GM23338 (cell line): ENCODE measurements around the gene IFT43. TPM values are rescaled to one million over a fixed set of nuclear protein-coding genes. Genes with fewer than 3 reads are reported as not detected.

Source experiments
- ATAC-seq: fragments of 200-7000 bp; cut with Tn5 transposase; 3 replicates; pipeline ENCODE4 v1.9.1; 2020
- DNase-seq: peaks from one replicate; pipeline ENCODE4 v3.0.0-alpha.2; 2015; ENCODE audit warnings: low spot score
- H2AFZ ChIP-seq: fragments of 200-600 bp; sonication (generic); 2 replicates; pipeline ENCODE4 v1.8.0; 2016; ENCODE audit warnings: antibody characterized with exemption, mild to moderate bottlenecking, moderate library complexity
- H3F3A ChIP-seq: fragments of 200-600 bp; sonication (generic); replicated peaks from 2 replicates; pipeline ENCODE4 v1.8.0; 2017; ENCODE audit warnings: antibody characterized with exemption, mixed run types, low read depth
- H3K27ac ChIP-seq: fragments of 200-600 bp; sonication (generic); 2 replicates; pipeline ENCODE4 v1.6.1; 2016; ENCODE audit warnings: low read depth
- H3K27me3 ChIP-seq: fragments of 200-600 bp; sonication (generic); 2 replicates; pipeline ENCODE4 v1.8.0; 2016; ENCODE audit warnings: mild to moderate bottlenecking, mixed run types, moderate library complexity; ENCODE audit not compliant: insufficient read depth
- H3K36me3 ChIP-seq: fragments of 200-600 bp; sonication (generic); 2 replicates; pipeline ENCODE4 v1.8.0; 2016; ENCODE audit warnings: mild to moderate bottlenecking; ENCODE audit not compliant: insufficient read depth
- H3K4me1 ChIP-seq: fragments of 200-600 bp; sonication (generic); 2 replicates; pipeline ENCODE4 v1.8.0; 2016; ENCODE audit warnings: mild to moderate bottlenecking, moderate library complexity; ENCODE audit not compliant: insufficient read depth
- H3K4me2 ChIP-seq: fragments of 200-600 bp; sonication (generic); 2 replicates; pipeline ENCODE4 v1.7.1; 2017; ENCODE audit warnings: mixed run types
- H3K4me3 ChIP-seq: fragments of 200-600 bp; sonication (generic); 2 replicates; pipeline ENCODE4 v1.6.1; 2016; ENCODE audit warnings: mixed run types
- H3K79me2 ChIP-seq: fragments of 200-600 bp; sonication (generic); replicated peaks from 2 replicates; pipeline ENCODE4 v1.8.0; 2017; ENCODE audit warnings: mild to moderate bottlenecking; ENCODE audit not compliant: insufficient read depth
- H3K9me2 ChIP-seq: fragments of 200-600 bp; sonication (generic); 2 replicates; pipeline ENCODE4 v1.8.0; 2017; ENCODE audit not compliant: insufficient read depth
- H4K20me1 ChIP-seq: fragments of 200-600 bp; sonication (generic); replicated peaks from 2 replicates; pipeline ENCODE4 v1.8.0; 2017; ENCODE audit warnings: mild to moderate bottlenecking; ENCODE audit not compliant: insufficient read depth
- H3K27ac Mint-ChIP-seq: 2 replicates; pipeline ENCODE4 v1.8.0; 2020; ENCODE audit warnings: inconsistent platforms, mild to moderate bottlenecking, moderate library complexity, mixed read lengths
- H3K27me3 Mint-ChIP-seq: 3 replicates; pipeline ENCODE4 v1.8.0; 2022; ENCODE audit warnings: low read depth, mild to moderate bottlenecking, moderate library complexity, mixed read lengths, inconsistent platforms; ENCODE audit not compliant: insufficient read depth, poor library complexity
- H3K36me3 Mint-ChIP-seq: 3 replicates; pipeline ENCODE4 v1.8.0; 2021; ENCODE audit warnings: low read depth, mild to moderate bottlenecking, inconsistent platforms, moderate library complexity, mixed read lengths
- H3K4me1 Mint-ChIP-seq: 3 replicates; pipeline ENCODE4 v1.8.0; 2020; ENCODE audit warnings: mild to moderate bottlenecking, inconsistent platforms, mixed read lengths
- H3K4me3 Mint-ChIP-seq: 3 replicates; pipeline ENCODE4 v1.8.0; 2021; ENCODE audit warnings: moderate library complexity, mild to moderate bottlenecking, inconsistent platforms, mixed read lengths
- H3K9me3 Mint-ChIP-seq: 3 replicates; pipeline ENCODE4 v1.8.0; 2020; ENCODE audit warnings: moderate library complexity, mild to moderate bottlenecking, inconsistent platforms, mixed read lengths
- CREB1 ChIP-seq: fragments of 250-450 bp; sonication (Bioruptor Pico); IDR thresholded peaks from 2 replicates; pipeline ENCODE4 v1.5.0; 2020; ENCODE audit warnings: low read depth, mild to moderate bottlenecking, moderate library complexity
- CTCF ChIP-seq, 2 experiments: fragments of 200-600 bp in 1 of 2; sonication (generic) in 1 of 2; conservative IDR thresholded peaks; 2 replicates each; pipeline versions ENCODE4 v1.5.1 to v1.6.1; 2016 to 2017; ENCODE audit warnings: antibody characterized with exemption in 2 of 2, low read depth in 2 of 2, mild to moderate bottlenecking in 2 of 2, moderate library complexity in 1 of 2
- ETS1 ChIP-seq: IDR thresholded peaks from 2 replicates; pipeline ENCODE4 v1.6.1; 2016; ENCODE audit warnings: antibody characterized with exemption
- EZH2 ChIP-seq: fragments of 200-600 bp; sonication (generic); IDR thresholded peaks from one replicate; pipeline ENCODE4 v1.8.0; 2017; ENCODE audit warnings: antibody characterized with exemption, mild to moderate bottlenecking, low read depth; ENCODE audit not compliant: unreplicated experiment
- EZH2phosphoT487 ChIP-seq: fragments of 200-600 bp; sonication (generic); IDR thresholded peaks from one replicate; pipeline ENCODE4 v1.8.1; 2018; ENCODE audit warnings: antibody characterized with exemption; ENCODE audit not compliant: unreplicated experiment
- JUNB ChIP-seq: IDR thresholded peaks from one replicate; pipeline ENCODE4 v1.6.1; 2016; ENCODE audit warnings: antibody characterized with exemption; ENCODE audit not compliant: unreplicated experiment
- NANOG ChIP-seq: IDR thresholded peaks from 2 replicates; pipeline ENCODE4 v1.6.1; 2016; ENCODE audit warnings: antibody characterized with exemption, borderline replicate concordance
- POLR2AphosphoS5 ChIP-seq: IDR thresholded peaks from 2 replicates; pipeline ENCODE4 v1.6.1; 2016; ENCODE audit warnings: antibody characterized with exemption, low read depth
- REST ChIP-seq: IDR thresholded peaks from one replicate; pipeline ENCODE4 v1.6.1; 2018; ENCODE audit warnings: antibody characterized with exemption; ENCODE audit not compliant: unreplicated experiment
- STAT1 ChIP-seq: IDR thresholded peaks from one replicate; pipeline ENCODE4 v1.6.1; 2016; ENCODE audit warnings: antibody characterized with exemption; ENCODE audit not compliant: unreplicated experiment
- ZNF114 ChIP-seq: fragments of 250-450 bp; sonication (Bioruptor Pico); IDR thresholded peaks from 2 replicates; pipeline ENCODE4 v1.5.0; 2020; ENCODE audit warnings: mild to moderate bottlenecking, moderate library complexity
- ZNF331 ChIP-seq: fragments of 250-450 bp; sonication (Bioruptor Pico); IDR thresholded peaks from 2 replicates; pipeline ENCODE4 v1.5.0; 2020; ENCODE audit warnings: low read depth, mild to moderate bottlenecking, moderate library complexity
- ZNF462 ChIP-seq: fragments of 250-450 bp; sonication (Bioruptor Pico); IDR thresholded peaks from 2 replicates; pipeline ENCODE4 v1.5.0; 2020; ENCODE audit warnings: mild to moderate bottlenecking, moderate library complexity
- polyA plus RNA-seq: library from polyadenylated mRNA; unstranded; fragments of >200 nt; fragmentation: Nextera tagmentation; extraction: Ambion mirVana; gene quantifications from 2 replicates; pipeline ENCODE4 v1.2.1, GENCODE V29; 2016
- total RNA-seq: library from RNA; depleted of rRNA; stranded (reverse); fragments of >200 nt; shearing (Covaris generic); gene quantifications from 2 replicates; pipeline ENCODE4 v1.2.3, GENCODE V29; 2014

Gene IFT43
- total and polyA plus RNA-seq, 2 experiments from 2014 or later = 21.5 to 43.1 TPM

GRCh38 chr14:76086636-76087035 lies 101.1 kb downstream of the IFT43 start:
- Histone ChIP-seq H2AFZ (no peak overlapping the region; the same call in 1 of the 2 replicates), H3K9me2 (peaks cover 3% of the 10 kb centered on the region; the same call in 1 of the 2 replicates), H3K4me1 (peaks cover 39% of the 10 kb centered on the region), H3K79me2 (no peaks in the 10 kb centered on the region), H3K36me3 (no peaks in the 10 kb centered on the region), H3K27ac (no peak overlapping the region), H3K27me3 (no peaks in the 10 kb centered on the region), H3K4me3 (no peak overlapping the region), H3K4me2 (no peak overlapping the region), H4K20me1 (no peaks in the 10 kb centered on the region), H3F3A (no peaks in the 10 kb centered on the region)
- ATAC-seq = no peak
- no peak for TF ChIP-seq NANOG
- TF ChIP-seq EZH2phosphoT487 = no peak
- no peak for TF ChIP-seq ETS1
- TF ChIP-seq POLR2AphosphoS5 = no peak
- no peak for TF ChIP-seq REST
- no peak for TF ChIP-seq JUNB
- no peak for TF ChIP-seq STAT1
- TF ChIP-seq CTCF (conservative IDR thresholded peaks at IDR 0.05; ENCODE audit: low read depth in 2 of 2) = no peak
- no peak for TF ChIP-seq EZH2
- no peak for TF ChIP-seq ZNF331
- TF ChIP-seq ZNF462 (CRISPR knock-in tag) = no peak
- TF ChIP-seq ZNF114 (CRISPR knock-in tag) = no peak
- TF ChIP-seq CREB1 (CRISPR knock-in tag) = no peak
- no peak for DNase-seq
- Mint-ChIP-seq H3K27me3 (peaks cover 17% of the 10 kb centered on the region), H3K4me1 (peaks cover 48% of the 10 kb centered on the region), H3K36me3 (peaks cover 4% of the 10 kb centered on the region; the same call in 1 of the 3 replicates), H3K4me3 (no peak overlapping the region), H3K27ac (no peak overlapping the region), H3K9me3 (no peaks in the 10 kb centered on the region; the same call in 2 of the 3 replicates)
